Right atrium auricular region (tissue), 2 donors: ENCODE results near the gene PARD3B. TPM values are rescaled to one million over a fixed set of nuclear protein-coding genes. Genes with fewer than 3 reads are reported as not detected.

Source experiments
- DNase-seq: peaks from one replicate; pipeline ENCODE4 v3.0.0-alpha.2; 2019; ENCODE audit warnings: low spot score
- H3K27ac ChIP-seq, 2 donors: fragments of 200-600 bp; sonication (generic); 1 replicate in 1 of 2; 2 replicates in 1 of 2; pipeline ENCODE4 v1.5.1; 2016 to 2019
- H3K27me3 ChIP-seq, 2 donors: fragments of 200-600 bp; sonication (generic); one replicate each; pipeline versions ENCODE4 v1.5.1 to v1.6.0; 2017 to 2019
- H3K36me3 ChIP-seq: fragments of 200-600 bp; sonication (generic); one replicate; pipeline ENCODE4 v1.5.1; 2016
- H3K4me1 ChIP-seq, 2 donors: fragments of 200-600 bp; sonication (generic); one replicate each; pipeline versions ENCODE4 v1.5.1 to v1.6.0; 2017 to 2019
- H3K4me3 ChIP-seq, 2 donors: fragments of 200-600 bp; sonication (generic); 1 replicate in 1 of 2; 2 replicates in 1 of 2; pipeline ENCODE4 v1.5.1; 2017 to 2019; ENCODE audit warnings: mild to moderate bottlenecking in 1 of 2, moderate library complexity in 1 of 2
- H3K9me3 ChIP-seq, 2 donors: fragments of 200-600 bp; sonication (generic); one replicate each; pipeline ENCODE4 v1.5.1; 2019
- total RNA-seq, 2 donors: library from RNA; depleted of rRNA; stranded (reverse); fragments of >200 nt; gene quantifications; one replicate each; pipeline ENCODE4 v1.1.0, GENCODE V29; 2016
- TF ChIP-seq, protein P1 (sequence below), 2 donors: fragments of 200-600 bp; sonication (generic); IDR thresholded peaks; one replicate each; pipeline ENCODE4 v1.5.1; 2019; ENCODE audit warnings: antibody characterized with exemption in 2 of 2

The PARD3B gene
- total RNA-seq, 2 donors from 2014 or later, result 7.4 to 12.2 TPM

DNA sequence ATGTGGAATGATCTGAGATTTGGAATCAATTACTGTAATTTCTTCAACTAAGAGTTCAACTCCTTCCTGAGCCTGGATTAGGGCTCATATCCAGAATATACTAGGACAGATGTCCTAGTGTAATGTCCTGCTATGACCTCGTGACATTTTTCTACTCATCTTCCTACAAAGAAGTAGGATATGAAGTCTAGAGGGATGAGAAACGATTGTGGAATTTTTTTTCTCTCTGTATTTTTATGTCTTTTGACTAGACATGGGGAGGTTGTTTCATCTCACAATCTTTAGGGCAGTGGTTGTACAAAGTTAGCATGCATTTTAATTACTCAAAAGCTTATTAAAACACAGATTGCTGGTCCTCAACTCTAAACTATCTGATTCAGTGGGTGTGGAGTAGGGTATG, 203.0 kb downstream of the PARD3B start:
- no peaks in the 10 kb centered on the region for H3K36me3 ChIP-seq
- no peak for DNase-seq
- H3K4me3 ChIP-seq, result no peak overlapping the region
- H3K9me3 ChIP-seq, result peaks cover 0 to 3% of the 10 kb centered on the region in 2 donors
- TF ChIP-seq, protein P1, sequence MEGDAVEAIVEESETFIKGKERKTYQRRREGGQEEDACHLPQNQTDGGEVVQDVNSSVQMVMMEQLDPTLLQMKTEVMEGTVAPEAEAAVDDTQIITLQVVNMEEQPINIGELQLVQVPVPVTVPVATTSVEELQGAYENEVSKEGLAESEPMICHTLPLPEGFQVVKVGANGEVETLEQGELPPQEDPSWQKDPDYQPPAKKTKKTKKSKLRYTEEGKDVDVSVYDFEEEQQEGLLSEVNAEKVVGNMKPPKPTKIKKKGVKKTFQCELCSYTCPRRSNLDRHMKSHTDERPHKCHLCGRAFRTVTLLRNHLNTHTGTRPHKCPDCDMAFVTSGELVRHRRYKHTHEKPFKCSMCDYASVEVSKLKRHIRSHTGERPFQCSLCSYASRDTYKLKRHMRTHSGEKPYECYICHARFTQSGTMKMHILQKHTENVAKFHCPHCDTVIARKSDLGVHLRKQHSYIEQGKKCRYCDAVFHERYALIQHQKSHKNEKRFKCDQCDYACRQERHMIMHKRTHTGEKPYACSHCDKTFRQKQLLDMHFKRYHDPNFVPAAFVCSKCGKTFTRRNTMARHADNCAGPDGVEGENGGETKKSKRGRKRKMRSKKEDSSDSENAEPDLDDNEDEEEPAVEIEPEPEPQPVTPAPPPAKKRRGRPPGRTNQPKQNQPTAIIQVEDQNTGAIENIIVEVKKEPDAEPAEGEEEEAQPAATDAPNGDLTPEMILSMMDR (IDR thresholded peaks at IDR 0.05), result no peak
- no peaks in the 10 kb centered on the region for H3K27me3 ChIP-seq
- H3K27ac ChIP-seq, result no peak overlapping the region
- peaks cover 0 to 3% of the 10 kb centered on the region in 2 donors for H3K4me1 ChIP-seq

DNA sequence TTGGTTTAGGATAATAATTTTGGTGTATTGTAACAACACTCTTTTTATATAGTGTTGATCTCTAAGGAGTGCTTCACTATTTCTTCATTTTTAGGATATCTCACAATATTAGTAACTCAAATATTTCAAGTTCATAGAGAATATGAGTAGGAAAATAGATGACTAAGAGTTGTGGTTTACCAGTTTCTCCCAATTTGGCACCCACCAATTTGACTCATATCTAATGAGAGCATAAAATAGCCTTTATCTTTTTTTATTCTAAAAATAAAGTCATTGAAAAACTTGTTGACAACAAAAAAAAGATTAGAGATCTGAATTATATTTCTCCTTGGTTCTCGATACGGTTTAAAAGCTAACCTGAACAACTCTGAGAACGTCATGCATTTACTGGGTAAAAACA, 204.0 kb downstream of the PARD3B start:
- TF ChIP-seq, protein P1 (IDR thresholded peaks at IDR 0.05), result no peak
- DNase-seq, result no peak
- Histone ChIP-seq H3K4me1 (peaks cover 0 to 3% of the 10 kb centered on the region in 2 donors), H3K4me3 (no peak overlapping the region), H3K27me3 (no peaks in the 10 kb centered on the region), H3K9me3 (peaks cover 0 to 3% of the 10 kb centered on the region in 2 donors), H3K27ac (no peak overlapping the region), H3K36me3 (no peaks in the 10 kb centered on the region)

DNA sequence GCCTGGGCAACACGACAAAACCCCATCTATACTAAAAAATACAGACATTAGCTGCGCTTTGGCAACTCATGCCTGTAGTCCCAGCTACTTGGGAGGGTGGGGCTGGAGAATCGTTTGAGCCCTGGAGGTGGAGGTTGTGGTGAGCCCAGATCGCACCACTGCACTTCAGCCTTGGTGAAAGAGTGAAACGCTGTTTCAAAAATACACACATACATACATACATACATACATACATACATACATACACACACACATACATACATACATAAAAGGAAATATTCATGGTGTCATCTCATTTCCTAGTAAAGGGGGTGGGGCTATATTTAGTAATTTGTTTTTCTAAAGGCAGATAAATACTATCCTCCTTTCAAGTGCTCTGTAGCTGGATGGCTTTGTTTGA, 205.1 kb downstream of the PARD3B start:
- DNase-seq, result no peak
- Histone ChIP-seq H3K27ac (no peak overlapping the region), H3K36me3 (no peaks in the 10 kb centered on the region), H3K4me3 (no peak overlapping the region), H3K27me3 (no peaks in the 10 kb centered on the region), H3K9me3 (peaks cover 0 to 3% of the 10 kb centered on the region in 2 donors), H3K4me1 (peaks cover 0 to 3% of the 10 kb centered on the region in 2 donors)
- TF ChIP-seq, protein P1 (IDR thresholded peaks at IDR 0.05), result no peak

DNA sequence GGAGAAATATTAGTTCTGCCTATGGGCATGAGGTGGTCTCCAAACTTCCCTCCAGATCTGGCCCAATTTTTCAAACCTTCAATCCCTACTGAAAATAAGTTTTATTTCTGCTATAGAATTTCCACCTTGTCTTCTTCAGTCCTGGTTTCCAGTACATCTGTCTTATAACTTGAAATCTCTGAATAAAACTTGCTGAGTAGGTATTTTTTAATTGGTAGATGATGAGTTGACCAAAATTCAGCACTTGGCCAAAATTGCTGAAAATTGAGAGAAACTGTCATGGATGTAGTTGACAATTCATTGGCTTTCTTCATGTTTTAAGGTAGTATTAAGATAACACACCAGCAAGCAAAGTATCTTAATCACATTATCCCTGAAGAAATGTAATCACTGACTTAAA, 206.2 kb downstream of the PARD3B start:
- DNase-seq, result no peak
- H3K9me3 ChIP-seq, result peaks cover 0 to 3% of the 10 kb centered on the region in 2 donors
- H3K27ac ChIP-seq, result no peak overlapping the region
- no peak overlapping the region for H3K4me3 ChIP-seq
- no peaks in the 10 kb centered on the region for H3K36me3 ChIP-seq
- H3K4me1 ChIP-seq, result peaks cover 0 to 3% of the 10 kb centered on the region in 2 donors
- TF ChIP-seq, protein P1 (IDR thresholded peaks at IDR 0.05), result no peak
- H3K27me3 ChIP-seq, result no peaks in the 10 kb centered on the region

DNA sequence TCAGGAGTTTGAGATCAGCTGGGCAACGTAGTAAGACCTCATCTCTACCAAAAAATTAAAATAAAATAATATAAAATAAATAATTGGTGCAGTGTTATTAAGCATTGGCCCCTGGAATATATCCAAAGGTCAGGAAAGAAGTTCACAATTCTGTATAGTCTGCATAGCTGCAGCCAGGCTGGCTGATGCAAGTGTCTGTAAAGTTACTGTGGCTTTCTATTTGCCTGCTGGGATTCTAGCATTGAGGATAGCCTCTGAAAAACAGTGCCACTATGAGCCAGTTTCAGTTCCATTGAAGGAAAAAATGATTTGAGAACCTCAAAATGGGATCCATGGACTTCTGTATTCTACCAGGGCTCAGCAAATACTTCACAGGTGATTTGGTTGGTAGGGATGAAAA, 208.6 kb downstream of the PARD3B start:
- H3K36me3 ChIP-seq, result no peaks in the 10 kb centered on the region
- no peak for DNase-seq
- H3K4me3 ChIP-seq, result no peak overlapping the region
- no peak overlapping the region for H3K27ac ChIP-seq
- H3K27me3 ChIP-seq, result no peaks in the 10 kb centered on the region
- H3K4me1 ChIP-seq, result peaks cover 0 to 3% of the 10 kb centered on the region in 2 donors
- TF ChIP-seq, protein P1 (IDR thresholded peaks at IDR 0.05), result no peak
- no peaks in the 10 kb centered on the region for H3K9me3 ChIP-seq

DNA sequence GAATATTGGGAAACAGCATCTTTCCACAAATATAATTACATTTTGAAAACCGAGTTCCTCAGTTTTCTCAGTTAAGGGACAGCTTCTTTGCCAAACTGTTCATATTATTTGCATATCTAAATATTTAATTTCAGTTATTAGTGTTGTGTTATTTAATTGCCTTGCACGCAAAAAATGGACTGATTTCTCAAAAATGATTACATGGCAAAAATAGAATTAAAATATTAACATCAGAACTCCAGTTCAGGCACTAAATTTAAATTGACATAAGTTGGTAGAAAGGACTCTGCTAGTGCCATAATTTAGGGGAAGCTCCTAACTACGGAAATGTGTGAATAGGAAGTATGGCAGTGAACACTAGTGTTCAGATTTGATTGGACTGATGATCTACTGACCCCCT, 209.6 kb downstream of the PARD3B start:
- Histone ChIP-seq H3K27ac (no peak overlapping the region), H3K9me3 (no peaks in the 10 kb centered on the region), H3K27me3 (no peaks in the 10 kb centered on the region), H3K4me1 (no peaks in the 10 kb centered on the region), H3K36me3 (no peaks in the 10 kb centered on the region), H3K4me3 (no peak overlapping the region)
- TF ChIP-seq, protein P1 (IDR thresholded peaks at IDR 0.05), result no peak
- DNase-seq, result no peak
